ENCODE results near the gene UPF2. TPM values are rescaled to one million over a fixed set of nuclear protein-coding genes. Genes with fewer than 3 reads are reported as not detected.

The UPF2 gene
- polyA plus RNA-seq, 1 donor (not counting 4 experiments of a cell fraction or from before 2014, with no cell fraction given), result 20.3 TPM

GRCh38 chr10:11871466-11871865 lies 171.1 kb downstream of the UPF2 start:
- Histone ChIP-seq H3K9ac (ENCODE audit: control insufficient read depth, extremely low read depth, insufficient read depth, low read length) (peak overlapping the region; percentile 26), H3K4me3 (ENCODE audit: control insufficient read depth in 2 of 3, extremely low read depth in 1 of 3, insufficient read depth in 2 of 3, low read depth in 1 of 3, low read length in 3 of 3) (peak overlapping the region in 1 of 3 experiments; percentile 26), H3K79me2 (ENCODE audit: control insufficient read depth, insufficient read depth, low read length) (no peaks in the 10 kb centered on the region), H3K27ac (ENCODE audit: control insufficient read depth, insufficient read depth, low read length) (peak overlapping the region; percentile 64), H3K4me1 (ENCODE audit: control insufficient read depth, extremely low read depth, insufficient read depth, low read length) (peaks cover 47% of the 10 kb centered on the region), H3K9me3 (ENCODE audit: control insufficient read depth, low read depth, low read length) (no peaks in the 10 kb centered on the region), H3K4me2 (ENCODE audit: control insufficient read depth, extremely low read depth, insufficient read depth, low read depth, low read length) (peak overlapping the region; percentile 52), H3K27me3 (ENCODE audit: control insufficient read depth, extremely low read depth, insufficient read depth, low read length) (no peaks in the 10 kb centered on the region), H3K36me3 (ENCODE audit: control insufficient read depth in 2 of 2, extremely low read depth in 1 of 2, insufficient read depth in 2 of 2, low read length in 2 of 2) (peaks cover 0 to 9% of the 10 kb centered on the region in 2 experiments), H2AFZ (ENCODE audit: control insufficient read depth, low read length) (peak overlapping the region; percentile 42), H3K9me1 (ENCODE audit: control insufficient read depth, extremely low read depth, insufficient read depth, low read length) (no peaks in the 10 kb centered on the region), H4K20me1 (ENCODE audit: control insufficient read depth, extremely low read depth, insufficient read depth, low read length) (no peaks in the 10 kb centered on the region)
- TF ChIP-seq CTCF (optimal IDR thresholded peaks at IDR 0.05 in 1 of 3, IDR thresholded peaks at IDR 0.05 in 1 of 3, conservative IDR thresholded peaks at IDR 0.05 in 1 of 3; ENCODE audit: extremely low read depth in 1 of 3, insufficient read depth in 2 of 3, low read length in 3 of 3) (no peak), EZH2 (IDR thresholded peaks at IDR 0.05; ENCODE audit: low read length) (no peak)
- DNase-seq (ENCODE audit: low read depth, low spot score) (no peak), FAIRE-seq (peak; percentile 84)
- dilution Hi-C loops (cut with MboI; ENCODE audit: extremely low pct_ligation_motif_present, low sequenced_read_pairs), result no loop called here

GRCh38 chr10:11870900-11871400 lies 171.7 kb downstream of the UPF2 start:
- DNase-seq (ENCODE audit: low read depth, low spot score) (no peak), FAIRE-seq (no peak)
- Histone ChIP-seq H4K20me1 (ENCODE audit: control insufficient read depth, extremely low read depth, insufficient read depth, low read length) (no peaks in the 10 kb centered on the region), H3K9me1 (ENCODE audit: control insufficient read depth, extremely low read depth, insufficient read depth, low read length) (no peaks in the 10 kb centered on the region), H2AFZ (ENCODE audit: control insufficient read depth, low read length) (peak overlapping the region; percentile 42), H3K27ac (ENCODE audit: control insufficient read depth, insufficient read depth, low read length) (peak overlapping the region; percentile 64), H3K36me3 (ENCODE audit: control insufficient read depth in 2 of 2, extremely low read depth in 1 of 2, insufficient read depth in 2 of 2, low read length in 2 of 2) (peaks cover 0 to 12% of the 10 kb centered on the region in 2 experiments), H3K4me2 (ENCODE audit: control insufficient read depth, extremely low read depth, insufficient read depth, low read depth, low read length) (peak overlapping the region; percentile 52), H3K9ac (ENCODE audit: control insufficient read depth, extremely low read depth, insufficient read depth, low read length) (peak overlapping the region; percentile 26), H3K9me3 (ENCODE audit: control insufficient read depth, low read depth, low read length) (no peaks in the 10 kb centered on the region), H3K4me1 (ENCODE audit: control insufficient read depth, extremely low read depth, insufficient read depth, low read length) (peaks cover 42% of the 10 kb centered on the region), H3K79me2 (ENCODE audit: control insufficient read depth, insufficient read depth, low read length) (peaks cover 2% of the 10 kb centered on the region), H3K27me3 (ENCODE audit: control insufficient read depth, extremely low read depth, insufficient read depth, low read length) (no peaks in the 10 kb centered on the region), H3K4me3 (ENCODE audit: control insufficient read depth in 2 of 3, extremely low read depth in 1 of 3, insufficient read depth in 2 of 3, low read depth in 1 of 3, low read length in 3 of 3) (peak overlapping the region in 1 of 3 experiments; percentile 26)
- TF ChIP-seq EZH2 (IDR thresholded peaks at IDR 0.05; ENCODE audit: low read length) (no peak), CTCF (optimal IDR thresholded peaks at IDR 0.05 in 1 of 3, IDR thresholded peaks at IDR 0.05 in 1 of 3, conservative IDR thresholded peaks at IDR 0.05 in 1 of 3; ENCODE audit: extremely low read depth in 1 of 3, insufficient read depth in 2 of 3, low read length in 3 of 3) (no peak)
- dilution Hi-C loops (cut with MboI; ENCODE audit: extremely low pct_ligation_motif_present, low sequenced_read_pairs), result no loop called here
